IMR-90 (cell line): Measurements from ENCODE around the gene AHNAK. TPM values are rescaled to one million over a fixed set of nuclear protein-coding genes. Genes with fewer than 3 reads are reported as not detected.

ENCODE experiments used
- ATAC-seq: fragments of 200-7000 bp; cut with Tn5 transposase; 2 replicates; pipeline ENCODE4 v1.9.1; 2020; ENCODE audit warnings: low read depth, mild to moderate bottlenecking, moderate library complexity
- BruUV-seq: library from RNA; stranded (reverse); fragments of 400-500 nt; replicated peaks from 2 replicates; lab custom pipeline; 2021; lab: Mats Ljungman, UMichigan
- CTCF ChIA-PET: fragments of 300-600 bp; formaldehyde crosslinking; extraction: SDS; loops from one replicate; lab custom pipeline; 2021; ENCODE audit warnings: antibody characterized with exemption; lab: Yijun Ruan, JAX
- POLR2A ChIA-PET: fragments of 300-600 bp; sonication (Branson Sonifier 250); formaldehyde crosslinking; loops from one replicate; lab custom pipeline; 2022; ENCODE audit warnings: antibody characterized with exemption; ENCODE audit not compliant: unreplicated experiment; lab: Charles Lee
- DNase-seq: peaks from one replicate; pipeline ENCODE4 v3.0.0; 2013
- H2AFZ ChIP-seq: replicated peaks from 2 replicates; pipeline ENCODE3; 2013; ENCODE audit warnings: low read length, mild to moderate bottlenecking; ENCODE audit not compliant: poor library complexity
- H2AK5ac ChIP-seq: 2 replicates; pipeline ENCODE4 v1.6.1; 2013; ENCODE audit warnings: low read depth, low read length, inconsistent platforms
- H2AK9ac ChIP-seq: replicated peaks from 2 replicates; pipeline ENCODE3; 2013; ENCODE audit warnings: mild to moderate bottlenecking, low read depth, low read length, moderate library complexity; ENCODE audit not compliant: poor library complexity
- H2BK120ac ChIP-seq: 2 replicates; pipeline ENCODE4 v1.6.1; 2013; ENCODE audit warnings: low read depth, low read length, inconsistent platforms
- H2BK15ac ChIP-seq: 3 replicates; pipeline ENCODE4 v1.6.1; 2013; ENCODE audit warnings: low read depth, low read length, inconsistent platforms
- H2BK20ac ChIP-seq: 2 replicates; pipeline ENCODE4 v1.6.1; 2013; ENCODE audit warnings: low read depth, mild to moderate bottlenecking, inconsistent platforms, low read length, moderate library complexity
- H2BK5ac ChIP-seq: 2 replicates; pipeline ENCODE4 v1.6.1; 2013; ENCODE audit warnings: mild to moderate bottlenecking, low read depth, low read length, inconsistent platforms; ENCODE audit not compliant: poor library complexity, severe bottlenecking
- H3K14ac ChIP-seq: replicated peaks from 2 replicates; pipeline ENCODE4 v1.6.1; 2013; ENCODE audit warnings: low read depth, low read length, inconsistent platforms
- H3K18ac ChIP-seq: 2 replicates; pipeline ENCODE4 v1.6.1; 2013; ENCODE audit warnings: low read depth, low read length, control low read depth
- H3K23ac ChIP-seq: 2 replicates; pipeline ENCODE4 v1.6.1; 2013; ENCODE audit warnings: low read depth, low read length, inconsistent platforms
- H3K27ac ChIP-seq: 2 replicates; pipeline ENCODE4 v1.5.1; 2013; ENCODE audit warnings: mild to moderate bottlenecking, control low read depth, low read length; ENCODE audit not compliant: insufficient read depth
- H3K27me3 ChIP-seq: 2 replicates; pipeline ENCODE4 v1.6.1; 2013; ENCODE audit warnings: low read length; ENCODE audit not compliant: control insufficient read depth, insufficient read depth
- H3K36me3 ChIP-seq: 2 replicates; pipeline ENCODE4 v1.6.1; 2013; ENCODE audit warnings: low read length, mixed read lengths; ENCODE audit not compliant: control insufficient read depth, insufficient read depth
- H3K4ac ChIP-seq: 2 replicates; pipeline ENCODE4 v1.6.1; 2013; ENCODE audit warnings: low read depth, low read length, inconsistent platforms
- H3K4me1 ChIP-seq: 2 replicates; pipeline ENCODE4 v1.6.1; 2013; ENCODE audit warnings: low read length, mixed read lengths; ENCODE audit not compliant: control insufficient read depth, insufficient read depth
- H3K4me2 ChIP-seq: 2 replicates; pipeline ENCODE4 v1.6.1; 2013; ENCODE audit warnings: low read depth, mild to moderate bottlenecking, control low read depth, low read length, moderate library complexity
- H3K4me3 ChIP-seq: 2 replicates; pipeline ENCODE4 v1.5.1; 2013; ENCODE audit warnings: low read depth, mild to moderate bottlenecking, control low read depth, low read length, moderate library complexity; ENCODE audit not compliant: insufficient read depth
- H3K56ac ChIP-seq: 2 replicates; pipeline ENCODE4 v1.6.1; 2013; ENCODE audit warnings: low read length, inconsistent platforms; ENCODE audit not compliant: insufficient read depth; ENCODE audit errors: extremely low read depth
- H3K79me1 ChIP-seq, 2 experiments: 2 replicates each; pipeline ENCODE4 v1.6.1; 2013; ENCODE audit warnings: low read length in 2 of 2, inconsistent platforms in 1 of 2, low read depth in 1 of 2
- H3K9ac ChIP-seq: 2 replicates; pipeline ENCODE4 v1.6.1; 2013; ENCODE audit warnings: low read depth, low read length, control low read depth
- H3K9me1 ChIP-seq: 2 replicates; pipeline ENCODE4 v1.6.1; 2013; ENCODE audit warnings: low read length, inconsistent platforms; ENCODE audit not compliant: insufficient read depth
- H3K9me3 ChIP-seq: 2 replicates; pipeline ENCODE4 v1.6.1; 2013; ENCODE audit warnings: low read length; ENCODE audit not compliant: control insufficient read depth, insufficient read depth
- H4K20me1 ChIP-seq: 2 replicates; pipeline ENCODE4 v1.6.1; 2013; ENCODE audit warnings: low read length, inconsistent platforms; ENCODE audit not compliant: insufficient read depth
- H4K5ac ChIP-seq: 2 replicates; pipeline ENCODE4 v1.6.1; 2013; ENCODE audit warnings: mild to moderate bottlenecking, low read depth, low read length, control low read depth
- H4K8ac ChIP-seq, 2 experiments: 2 replicates each; pipeline ENCODE4 v1.6.1; 2013; ENCODE audit warnings: low read depth in 2 of 2, low read length in 2 of 2, control low read depth in 1 of 2, inconsistent platforms in 1 of 2
- H4K91ac ChIP-seq: 2 replicates; pipeline ENCODE4 v1.6.1; 2013; ENCODE audit warnings: low read depth, low read length, inconsistent platforms; ENCODE audit not compliant: insufficient read depth
- CEBPB ChIP-seq: IDR thresholded peaks from 2 replicates; pipeline ENCODE4 v1.6.1; 2012; ENCODE audit warnings: low read depth, low read length, improper control_type of control experiment
- WGBS, 2 experiments: methylation state at CpG; one replicate each; pipeline versions ENCODE4 v1.1.5 to v1.1.7; 2013; ENCODE audit warnings: missing lambda C conversion rate in 2 of 2; ENCODE audit not compliant: insufficient read length in 1 of 2; ENCODE audit errors: extremely low coverage in 2 of 2; 5-methylcytosine and 5-hydroxymethylcytosine counted together
- dilution Hi-C: fragments of 300-500 bp; cut with HindIII; formaldehyde crosslinking; loops from one replicate; pipeline ENCODE4 v1.14.3; 2018; ENCODE audit warnings: low sequenced_read_pairs; ENCODE audit not compliant: unreplicated experiment
- in situ Hi-C: fragments of 300-500 bp; cut with MboI; formaldehyde crosslinking; loops from 3 replicates; pipeline ENCODE4 v1.14.3; 2019; ENCODE audit warnings: low sequenced_read_pairs, inconsistent platforms, mixed read lengths
- intact Hi-C: fragments of 100-400 bp; cut with micrococcal nuclease; formaldehyde crosslinking; loops from 2 replicates; pipeline ENCODE4 v1.10.0; 2022
- polyA plus RNA-seq, 3 experiments: library from polyadenylated mRNA; depleted of rRNA; stranded (reverse); fragments of >200 nt; gene quantifications; 2 replicates each; pipeline ENCODE4 v1.2.3, GENCODE V29; 2012; ENCODE audit warnings: low replicate concordance in 1 of 3
- total RNA-seq: library from RNA; depleted of rRNA; stranded (reverse); fragments of >200 nt; gene quantifications from 2 replicates; pipeline ENCODE4 v1.2.3, GENCODE V29; 2012

Gene AHNAK
- total and polyA plus RNA-seq, 2 of the 4 experiments (the other 2 are of a cell fraction), result 95.1 to 695 TPM

GRCh38 chr11:62435846-62436660, 110.6 kb downstream of the AHNAK start:
- DNase-seq (no peak), ATAC-seq (no peak)
- Histone ChIP-seq H4K5ac (no peak overlapping the region), H3K4me3 (no peak overlapping the region), H3K27ac (no peak overlapping the region), H2BK120ac (peak overlapping the region; percentile 1; the same call in 1 of the 2 replicates), H3K4ac (peak overlapping the region; percentile 36; the same call in 1 of the 2 replicates), H2BK5ac (no peak overlapping the region), H2AK5ac (no peak overlapping the region), H3K18ac (no peak overlapping the region), H3K56ac (no peak overlapping the region), H3K79me1 (peaks cover 0 to 16% of the 10 kb centered on the region in 2 experiments; a peak in 3 of 4 replicates), H3K27me3 (no peaks in the 10 kb centered on the region), H3K9me3 (no peaks in the 10 kb centered on the region), H3K4me1 (peaks cover 21% of the 10 kb centered on the region), H2BK20ac (no peak overlapping the region), H4K91ac (0 out of 2 replicates have a peak overlapping the region, but pooled peaks have one; percentile 46), H2BK15ac (no peak overlapping the region), H3K14ac (0 out of 2 replicates have a peak overlapping the region, but pooled peaks have one; percentile 14), H3K23ac (no peak overlapping the region), H2AFZ (no peak overlapping the region), H2AK9ac (no peak overlapping the region), H4K20me1 (no peaks in the 10 kb centered on the region), H3K9ac (no peak overlapping the region), H3K4me2 (no peak overlapping the region), H3K9me1 (peaks cover 19% of the 10 kb centered on the region), H3K36me3 (no peaks in the 10 kb centered on the region), H4K8ac (no peak overlapping the region; a peak in 1 of 4 replicates)
- dilution Hi-C loops, result no loop called here
- ChIA-PET POLR2A (no interaction called here), CTCF (interaction anchor here (1.0 to 1.6 kb wide), 2 partner anchors 32 to 107 kb away, joined by 3 to 5 read pairs; no protein-coding TSS in a partner anchor)
- WGBS, 2 experiments, result no CpG with 5 or more reads among the region's 5 CpGs
- in situ Hi-C loops, result no loop called here
- no peak for TF ChIP-seq CEBPB
- intact Hi-C loops, result no loop called here
- BruUV-seq, result no TSS peak
